ENCODE measurements around the gene HIC2.
"Not testable (repeated sequence)": the region's sequence is repeated elsewhere in the genome, so short reads cannot be mapped to it uniquely, and the experiment has no call there.

Gene HIC2

DNA sequence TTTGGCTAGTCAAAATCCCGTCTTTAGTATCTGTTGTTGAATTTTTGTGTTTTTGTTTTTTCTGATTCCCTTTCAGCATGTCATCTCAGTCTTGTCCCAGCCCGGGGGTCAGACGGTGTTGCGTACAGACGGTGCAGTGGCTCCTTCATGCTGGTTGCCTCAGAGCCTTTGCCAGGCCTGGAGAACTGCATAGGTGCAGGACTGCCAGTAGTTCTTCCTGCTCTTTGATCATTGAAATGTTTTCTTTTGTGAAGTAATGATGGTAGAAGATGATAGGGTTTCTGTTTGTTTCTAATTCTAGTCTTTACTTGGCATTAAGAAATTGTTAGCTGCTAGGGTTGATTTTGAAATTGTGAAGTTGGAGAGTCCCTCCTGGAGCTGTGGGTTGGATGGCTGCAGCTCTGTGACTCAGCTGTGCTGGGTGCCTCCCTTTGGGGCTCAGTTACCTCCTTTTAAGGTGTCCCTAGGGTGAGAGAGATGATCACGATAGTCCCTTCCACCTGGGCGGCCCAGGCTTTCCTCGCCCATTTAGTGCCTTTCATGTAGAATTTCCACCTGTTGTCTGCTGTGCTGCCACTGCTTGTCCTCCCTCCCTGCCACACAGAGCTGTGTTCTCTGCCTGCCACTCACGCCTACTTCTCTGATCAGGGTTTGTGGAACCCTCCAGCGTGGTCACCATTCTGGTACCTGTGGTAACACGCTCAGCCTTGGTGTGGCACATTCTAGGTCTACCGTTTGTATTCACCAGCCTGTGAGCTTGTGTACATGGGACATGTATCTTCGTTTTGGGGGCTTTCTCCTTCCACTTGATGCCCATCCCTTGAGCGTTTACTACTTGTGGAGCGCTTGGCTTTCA is 17.4 kb downstream of the HIC2 start:
- not testable (repeated sequence) for DNase-seq (ENCODE audit: low read depth in 2 of 2)

DNA sequence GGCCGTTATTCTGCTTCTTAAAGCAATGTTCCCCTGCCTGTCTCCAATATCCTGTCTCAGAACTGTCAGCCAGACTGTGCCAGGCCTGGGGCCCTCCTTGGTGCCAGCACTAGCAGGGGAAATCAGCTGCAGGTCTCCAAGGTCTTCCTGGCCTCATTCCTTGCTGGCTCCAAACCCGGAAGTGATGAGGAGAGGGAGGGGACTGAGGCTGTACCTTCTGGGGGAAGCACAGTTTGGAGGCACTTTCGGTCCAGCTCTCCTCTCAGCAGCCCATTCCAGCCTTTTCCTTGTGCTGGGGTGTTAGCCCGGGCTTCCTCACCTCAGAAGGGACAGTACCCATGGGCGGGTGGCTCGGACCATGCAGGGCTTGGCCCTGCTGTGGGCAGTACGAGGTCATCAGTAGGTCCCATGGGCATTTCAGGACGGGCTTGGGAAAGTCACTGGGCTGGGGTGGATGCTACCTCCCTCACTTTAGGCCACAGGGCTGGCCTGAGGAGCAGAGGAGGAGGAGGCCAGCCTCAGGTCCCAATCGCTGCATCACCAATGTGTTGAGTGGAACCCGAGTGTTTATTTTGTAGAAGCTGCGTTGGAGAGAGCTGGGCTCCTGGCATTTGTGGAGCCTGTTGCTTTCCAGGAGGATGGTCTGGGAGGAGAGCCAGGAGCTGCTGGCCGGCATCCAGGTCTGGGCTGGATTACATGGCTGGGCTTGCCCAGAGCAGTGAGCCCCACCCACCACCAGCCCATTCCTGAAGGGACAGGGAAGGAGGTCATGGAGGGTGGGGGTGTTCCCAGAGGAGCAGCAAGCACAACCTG is 19.0 kb downstream of the HIC2 start:
- DNase-seq (ENCODE audit: low read depth in 2 of 2) = not testable (repeated sequence)

- not testable (repeated sequence) for DNase-seq (ENCODE audit: low read depth in 2 of 2)
These were observed 20.8 kb downstream of the HIC2 start for GRCh38 chr22:21438013-21438412.

DNA sequence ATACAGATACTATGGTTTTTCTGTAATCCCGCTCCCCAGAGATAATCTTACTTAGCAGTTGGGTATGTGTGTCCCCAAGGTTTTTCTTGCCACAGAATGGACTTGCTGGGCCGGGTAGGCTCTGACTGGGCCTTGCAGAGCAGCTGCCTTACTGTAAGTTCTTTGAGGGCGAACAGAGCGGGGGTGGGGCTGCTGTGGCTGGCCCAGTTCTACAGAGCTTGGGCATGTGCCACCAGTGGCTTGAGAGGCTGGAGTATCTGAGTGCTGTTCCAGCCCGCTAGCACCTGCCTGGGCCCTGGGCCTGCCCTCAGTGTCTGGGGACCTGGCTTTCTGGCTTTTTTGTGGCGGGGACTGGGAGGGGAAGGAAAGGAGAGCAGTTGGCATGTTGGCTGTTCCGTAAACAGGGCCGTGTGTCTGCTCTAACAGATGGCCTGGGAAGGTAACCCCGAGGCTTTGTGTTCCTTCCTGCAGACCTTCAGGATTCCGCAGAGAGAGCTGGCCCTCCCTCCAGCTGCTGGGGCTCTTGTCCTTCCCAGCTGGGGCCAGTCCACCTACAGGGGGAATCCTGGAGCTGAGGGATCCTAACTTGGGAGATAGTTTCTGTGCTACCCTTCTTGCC is 23.0 kb downstream of the HIC2 start:
- DNase-seq (ENCODE audit: low read depth in 2 of 2) = not testable (repeated sequence)

GRCh38 chr22:21440676-21441075 is 23.5 kb downstream of the HIC2 start:
- not testable (repeated sequence) for DNase-seq (ENCODE audit: low read depth in 2 of 2)

DNA sequence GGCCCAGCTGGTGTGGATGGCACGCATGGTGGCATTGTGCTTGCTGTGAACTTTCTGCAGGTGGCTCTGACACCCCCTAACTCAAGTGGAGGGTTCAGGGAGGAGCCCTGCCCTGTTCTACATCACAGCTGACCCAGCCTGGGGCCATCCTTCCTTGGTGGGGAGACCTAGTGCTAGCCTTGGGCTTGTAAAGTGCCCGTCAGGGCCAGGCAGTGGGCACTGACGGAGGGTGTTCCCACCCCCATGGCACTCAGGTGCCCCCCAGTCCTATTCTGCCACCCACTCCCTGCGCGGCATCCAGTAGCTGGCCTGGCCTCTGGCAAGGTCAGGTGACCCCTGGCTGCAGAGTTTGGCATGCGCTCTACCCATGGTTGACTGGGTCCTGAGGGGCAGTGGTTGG is 24.0 kb downstream of the HIC2 start:
- not testable (repeated sequence) for DNase-seq (ENCODE audit: low read depth in 2 of 2)

- DNase-seq (ENCODE audit: low read depth in 2 of 2) = not testable (repeated sequence)
These were observed 25.0 kb downstream of the HIC2 start for GRCh38 chr22:21442123-21442522.

- not testable (repeated sequence) for DNase-seq (ENCODE audit: low read depth in 2 of 2)
These were observed 25.5 kb downstream of the HIC2 start for GRCh38 chr22:21442646-21443045.

- DNase-seq (ENCODE audit: low read depth in 2 of 2) = no peak
These were observed 26.0 kb downstream of the HIC2 start for GRCh38 chr22:21443057-21443734.

GRCh38 chr22:21443735-21444421 is 26.7 kb downstream of the HIC2 start:
- no peak for DNase-seq (ENCODE audit: low read depth in 2 of 2)

DNA sequence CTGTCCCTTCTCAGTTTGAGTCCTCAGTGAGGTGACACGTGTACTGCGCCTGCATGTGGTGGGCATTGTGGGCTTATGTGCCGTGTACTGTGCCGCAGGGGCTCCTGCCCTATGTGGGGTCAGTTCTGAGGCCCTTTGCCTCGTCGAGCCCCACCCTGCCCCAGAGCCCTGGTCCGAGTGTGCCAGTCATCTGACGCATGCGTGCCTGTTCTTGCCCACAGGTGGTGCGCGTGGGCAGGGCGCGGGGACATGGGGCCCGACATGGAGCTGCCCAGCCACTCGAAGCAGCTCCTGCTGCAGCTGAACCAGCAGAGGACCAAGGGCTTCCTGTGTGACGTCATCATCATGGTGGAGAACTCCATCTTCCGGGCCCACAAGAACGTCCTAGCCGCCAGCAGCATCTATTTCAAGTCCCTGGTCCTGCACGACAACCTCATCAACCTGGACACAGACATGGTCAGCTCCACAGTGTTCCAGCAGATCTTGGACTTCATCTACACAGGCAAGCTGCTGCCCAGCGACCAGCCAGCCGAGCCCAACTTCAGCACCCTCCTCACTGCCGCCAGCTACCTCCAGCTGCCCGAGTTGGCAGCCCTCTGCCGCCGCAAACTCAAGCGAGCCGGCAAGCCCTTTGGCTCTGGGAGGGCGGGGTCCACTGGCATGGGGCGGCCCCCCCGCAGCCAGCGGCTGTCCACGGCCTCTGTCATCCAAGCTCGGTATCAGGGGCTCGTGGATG is 27.7 kb downstream of the HIC2 start:
- no peak for DNase-seq (ENCODE audit: low read depth in 2 of 2)

DNA sequence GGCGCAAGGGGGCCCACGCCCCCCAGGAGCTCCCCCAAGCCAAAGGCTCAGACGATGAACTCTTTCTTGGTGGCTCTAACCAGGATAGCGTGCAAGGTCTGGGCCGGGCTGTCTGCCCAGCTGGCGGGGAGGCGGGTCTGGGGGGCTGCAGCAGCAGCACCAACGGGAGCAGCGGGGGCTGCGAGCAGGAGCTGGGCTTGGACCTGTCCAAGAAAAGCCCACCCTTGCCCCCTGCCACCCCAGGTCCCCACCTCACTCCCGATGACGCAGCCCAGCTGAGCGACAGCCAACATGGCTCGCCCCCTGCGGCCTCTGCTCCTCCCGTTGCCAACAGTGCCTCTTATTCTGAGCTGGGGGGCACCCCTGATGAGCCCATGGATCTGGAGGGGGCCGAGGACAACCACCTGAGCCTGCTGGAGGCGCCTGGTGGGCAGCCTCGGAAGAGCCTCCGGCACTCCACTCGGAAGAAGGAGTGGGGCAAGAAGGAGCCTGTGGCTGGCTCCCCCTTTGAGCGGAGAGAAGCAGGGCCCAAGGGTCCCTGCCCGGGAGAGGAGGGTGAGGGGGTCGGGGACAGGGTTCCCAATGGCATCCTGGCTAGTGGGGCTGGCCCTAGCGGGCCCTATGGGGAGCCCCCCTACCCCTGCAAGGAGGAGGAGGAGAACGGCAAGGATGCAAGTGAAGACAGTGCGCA is 28.4 kb downstream of the HIC2 start:
- no peak for DNase-seq (ENCODE audit: low read depth in 2 of 2)

DNA sequence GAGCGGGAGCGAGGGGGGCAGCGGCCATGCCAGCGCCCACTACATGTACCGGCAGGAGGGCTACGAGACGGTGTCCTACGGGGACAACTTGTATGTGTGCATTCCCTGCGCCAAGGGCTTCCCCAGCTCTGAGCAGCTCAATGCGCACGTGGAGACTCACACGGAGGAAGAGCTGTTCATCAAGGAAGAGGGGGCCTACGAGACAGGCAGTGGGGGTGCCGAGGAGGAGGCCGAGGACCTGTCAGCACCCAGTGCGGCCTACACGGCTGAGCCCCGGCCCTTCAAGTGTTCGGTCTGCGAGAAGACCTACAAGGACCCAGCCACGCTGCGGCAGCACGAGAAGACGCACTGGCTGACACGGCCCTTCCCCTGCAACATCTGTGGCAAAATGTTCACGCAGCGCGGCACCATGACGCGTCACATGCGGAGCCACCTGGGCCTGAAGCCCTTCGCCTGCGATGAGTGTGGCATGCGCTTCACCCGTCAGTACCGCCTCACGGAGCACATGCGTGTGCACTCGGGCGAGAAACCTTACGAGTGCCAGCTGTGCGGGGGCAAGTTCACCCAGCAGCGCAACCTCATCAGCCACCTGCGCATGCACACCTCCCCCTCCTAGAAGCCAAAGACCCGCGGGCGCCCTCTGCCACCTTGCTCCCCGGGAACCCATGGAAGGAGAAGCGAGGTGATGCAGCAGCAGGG is 29.1 kb downstream of the HIC2 start:
- DNase-seq (ENCODE audit: low read depth in 2 of 2) = no peak

- no peak for DNase-seq (ENCODE audit: low read depth in 2 of 2)
These were observed 29.9 kb downstream of the HIC2 start for GRCh38 chr22:21446827-21447690.

- DNase-seq (ENCODE audit: low read depth in 2 of 2) = no peak
These were observed 30.7 kb downstream of the HIC2 start for GRCh38 chr22:21447694-21448402.

GRCh38 chr22:21448627-21449416 is 31.7 kb downstream of the HIC2 start:
- DNase-seq (ENCODE audit: low read depth in 2 of 2) = no peak

All from stimulated activated CD8-positive, alpha-beta memory T cell treated with anti-CD3 and anti-CD28 coated beads, Interleukin-15, amount 100 ng/mL, for 4 hours (primary cell).